Urothelium cell line (cell line): ENCODE data around the gene ST7.

ENCODE experiments used
- DNase-seq: peaks from one replicate; pipeline ENCODE4 v3.0.0; 2011; ENCODE audit warnings: low spot score, mixed read lengths
- FAIRE-seq: peaks from 2 replicates; lab custom pipeline; 2011; peaks lifted over from hg19 to GRCh38; lab: Jason Lieb, UNC

The ST7 gene

DNA sequence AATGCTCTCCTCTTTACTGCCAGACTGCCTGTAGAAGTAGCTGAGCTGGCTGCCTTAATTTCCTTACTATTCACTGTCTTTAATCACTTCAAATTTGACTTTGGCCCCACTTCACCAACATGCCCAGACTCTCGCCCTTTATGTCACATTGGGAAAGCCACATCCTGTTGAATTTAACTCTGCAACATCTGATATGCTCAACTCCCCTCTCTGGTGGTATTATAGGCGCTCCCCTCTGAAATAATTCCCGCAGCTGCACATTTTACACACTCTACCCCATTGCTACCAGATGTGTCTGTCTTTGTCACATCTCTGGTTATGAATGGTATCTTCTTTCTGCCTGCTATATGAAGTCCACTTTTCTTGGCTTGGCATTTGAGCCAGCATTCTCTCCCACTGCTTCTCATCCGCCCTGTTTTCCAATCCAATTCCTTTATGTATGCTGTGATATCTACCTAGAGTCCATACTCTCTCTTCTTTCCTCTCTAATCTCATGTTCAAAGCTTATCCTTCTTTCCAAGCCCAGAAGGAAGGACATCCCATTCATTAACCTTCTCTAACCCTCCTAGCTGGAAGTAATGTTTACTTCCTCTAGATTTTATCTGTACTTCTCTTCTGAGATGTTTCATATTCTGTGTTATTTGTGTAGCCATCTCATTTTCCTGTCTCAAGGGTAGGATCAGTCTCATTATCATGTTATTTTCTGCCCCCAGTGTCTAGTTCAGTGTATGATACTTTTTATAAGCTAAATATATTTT lies 134.5 kb downstream of the ST7 start:
- no peak for FAIRE-seq

DNA sequence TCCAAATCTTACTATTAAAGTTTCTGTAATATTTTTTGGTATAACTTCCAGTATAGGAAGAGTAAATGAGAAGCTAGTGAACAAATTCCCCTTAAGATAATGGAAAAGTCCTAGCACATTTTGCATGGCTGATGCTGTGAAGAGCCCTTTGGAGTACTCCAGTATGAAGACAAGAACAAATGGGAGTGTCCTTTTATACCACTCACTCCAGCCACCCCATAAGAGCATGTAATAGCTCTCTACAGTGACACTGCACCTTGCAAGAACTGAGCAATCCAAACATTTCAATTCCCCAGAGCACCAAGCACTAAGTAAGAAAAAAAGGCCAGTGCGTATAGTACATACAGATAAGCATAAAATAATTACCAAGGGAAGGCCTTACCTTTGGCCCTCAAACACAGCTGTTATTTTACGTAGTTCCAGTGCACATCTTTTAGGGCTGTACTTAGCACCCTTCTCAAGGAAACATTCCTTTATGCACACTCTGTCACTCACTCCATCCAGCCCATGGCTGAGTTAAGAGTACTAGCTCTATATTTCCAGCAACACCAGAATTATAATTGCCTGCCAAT lies 135.4 kb downstream of the ST7 start:
- DNase-seq (no peak), FAIRE-seq (no peak)

More for the DNA sequence above, 134.5 kb downstream of the ST7 start:
- no peak for DNase-seq

DNA sequence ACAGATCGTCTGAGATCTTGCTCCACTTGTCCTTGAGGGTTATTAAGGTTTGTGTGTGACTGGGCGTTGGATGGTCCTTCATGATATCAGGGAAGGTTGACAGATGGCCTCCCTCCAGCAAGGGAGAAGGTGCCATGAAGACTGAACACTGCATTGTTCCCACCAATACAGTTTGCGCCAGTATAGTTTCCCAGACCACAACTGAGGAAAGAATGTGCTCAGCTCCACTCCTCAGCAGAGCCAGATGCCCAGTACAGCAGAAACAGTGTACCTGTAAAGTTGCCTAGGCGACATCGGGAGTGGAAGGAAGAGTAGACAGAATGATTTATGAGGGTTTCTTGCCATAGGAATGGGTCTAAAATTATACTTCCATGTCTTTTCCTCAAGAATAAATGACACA lies 137.5 kb downstream of the ST7 start:
- DNase-seq (no peak), FAIRE-seq (no peak)

DNA sequence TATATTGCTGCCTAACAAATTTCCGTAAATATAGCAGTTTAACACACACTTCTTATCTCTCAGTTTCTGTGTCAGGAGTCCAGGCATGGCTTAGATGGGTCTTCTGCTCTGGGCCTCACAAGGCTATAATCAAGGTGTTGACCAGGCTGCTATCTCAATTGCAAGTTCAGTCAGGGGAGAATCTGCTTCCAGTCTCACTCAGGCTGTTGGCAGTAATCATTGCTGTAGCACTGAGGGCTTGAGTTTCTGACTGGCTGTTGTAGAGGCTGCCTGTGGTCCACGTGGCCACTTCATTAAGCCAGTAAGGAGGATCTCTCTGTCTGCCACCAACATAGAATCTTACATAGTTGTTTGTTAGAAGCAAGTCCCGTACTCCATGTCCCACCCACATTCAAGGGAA lies 138.4 kb downstream of the ST7 start:
- no peak for FAIRE-seq
- DNase-seq, result no peak

DNA sequence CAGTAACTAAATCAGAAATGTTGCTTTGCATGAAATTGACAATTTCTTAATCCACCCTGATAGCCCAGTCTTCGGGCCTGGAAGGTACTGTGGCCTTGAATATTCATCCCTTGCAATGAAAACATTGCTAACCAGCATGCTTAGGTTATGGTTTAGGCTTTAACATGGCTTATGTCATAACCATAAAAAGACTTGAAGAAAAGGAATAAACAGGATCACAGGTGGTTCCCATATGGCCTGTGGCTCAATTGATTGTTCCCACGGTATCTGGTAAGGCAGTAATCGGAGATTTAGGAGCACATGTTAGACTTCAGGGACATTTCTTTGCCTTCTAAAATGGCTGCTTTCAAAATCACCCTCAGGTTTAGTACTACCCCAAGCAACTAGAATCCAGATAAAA lies 139.5 kb downstream of the ST7 start:
- DNase-seq, result no peak
- FAIRE-seq, result no peak

DNA sequence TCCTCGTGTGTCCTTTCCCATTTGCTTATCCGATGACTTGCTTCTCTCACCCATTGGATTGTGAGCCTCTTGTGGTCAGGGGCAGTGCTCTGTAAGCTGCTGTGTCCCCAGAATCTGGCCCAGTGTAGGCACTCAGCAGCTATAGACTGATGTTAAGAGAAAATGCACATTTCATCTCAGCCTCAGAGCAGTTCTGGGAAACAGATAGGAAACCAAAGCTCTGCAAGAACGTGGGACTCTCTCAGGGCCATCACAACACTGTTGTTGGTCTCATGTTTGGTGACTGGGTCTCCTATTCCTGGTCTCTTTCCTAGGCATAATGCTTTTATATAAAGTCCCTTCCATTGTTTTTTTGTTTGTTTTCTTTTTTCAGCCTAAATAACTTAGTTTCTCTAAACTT lies 141.2 kb downstream of the ST7 start:
- FAIRE-seq, result no peak
- DNase-seq, result no peak

DNA sequence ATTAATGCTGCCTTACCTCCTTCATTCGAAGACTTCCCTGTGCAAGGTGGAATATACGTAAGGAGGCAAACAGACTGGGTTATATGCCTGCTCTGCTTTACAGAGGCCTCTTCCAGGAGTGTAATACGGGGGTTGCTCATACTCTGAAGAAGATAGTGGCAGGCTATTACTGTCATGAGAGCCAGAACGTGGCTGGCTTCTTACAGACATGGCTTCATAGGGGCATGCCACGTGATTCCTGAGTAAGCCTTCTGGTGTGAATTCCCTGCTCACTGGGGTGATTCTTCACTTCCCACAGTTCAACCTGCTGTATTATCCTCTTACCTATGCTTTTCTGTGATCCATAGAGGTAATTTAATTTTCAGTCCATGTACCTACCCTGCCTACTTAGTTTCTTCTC lies 141.8 kb downstream of the ST7 start:
- no peak for DNase-seq
- no peak for FAIRE-seq

DNA sequence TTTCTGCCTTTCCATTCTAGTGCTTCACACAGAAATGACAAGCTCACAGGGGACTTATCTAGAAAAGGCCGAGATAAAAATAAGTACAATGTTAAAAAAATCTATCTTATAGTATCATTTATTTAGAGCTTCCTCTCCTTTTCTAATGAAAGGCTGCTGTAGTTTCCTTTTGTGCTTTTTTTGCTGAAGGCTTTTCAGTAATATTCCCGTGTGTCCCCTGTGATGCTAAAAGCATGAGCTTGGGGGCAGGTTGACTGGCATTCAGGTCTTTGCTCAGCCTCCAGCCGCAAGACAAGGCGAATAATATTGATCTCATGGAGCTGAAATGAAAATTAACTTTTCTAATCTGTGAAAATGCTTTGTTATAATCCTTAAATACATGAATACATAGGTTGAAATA lies 143.0 kb downstream of the ST7 start:
- FAIRE-seq (no peak), DNase-seq (no peak)

DNA sequence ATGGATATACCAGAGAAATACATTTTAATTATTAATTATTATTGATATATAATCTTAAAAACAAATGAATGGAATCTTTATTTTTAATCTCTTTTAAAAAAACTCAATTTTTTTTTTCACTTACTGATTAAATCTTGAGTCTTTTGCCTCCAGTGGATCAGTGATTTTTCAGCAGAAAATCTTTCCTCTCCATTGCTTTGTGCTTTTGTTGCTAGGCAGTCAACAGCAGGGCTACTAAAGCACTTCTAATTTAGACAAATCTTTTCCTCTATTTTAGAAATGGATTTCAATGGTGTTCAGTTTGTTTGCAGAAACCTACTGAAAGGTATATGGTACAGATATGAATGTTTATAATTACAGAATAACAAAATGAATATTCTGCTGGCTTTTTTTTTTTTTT lies 143.6 kb downstream of the ST7 start:
- no peak for DNase-seq
- FAIRE-seq, result no peak

DNA sequence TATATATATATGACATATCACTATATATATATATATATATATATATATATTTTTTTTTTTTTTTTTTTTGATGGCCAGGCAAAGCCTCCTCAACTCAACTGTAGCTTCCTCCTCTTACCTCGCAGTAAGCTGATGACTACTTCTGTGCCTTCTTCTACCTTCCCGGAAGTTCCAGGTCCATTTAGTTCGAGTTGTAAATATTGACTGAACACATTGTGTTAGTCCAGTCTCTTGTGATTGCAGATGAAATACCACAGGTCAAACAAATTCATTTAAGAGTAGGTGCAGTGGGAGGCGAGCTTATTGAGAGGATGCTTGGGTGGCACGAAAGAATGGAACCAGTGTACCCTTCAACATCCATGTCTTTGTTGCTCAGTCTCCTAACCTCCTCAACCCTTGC lies 144.6 kb downstream of the ST7 start:
- FAIRE-seq (no peak), DNase-seq (no peak)

DNA sequence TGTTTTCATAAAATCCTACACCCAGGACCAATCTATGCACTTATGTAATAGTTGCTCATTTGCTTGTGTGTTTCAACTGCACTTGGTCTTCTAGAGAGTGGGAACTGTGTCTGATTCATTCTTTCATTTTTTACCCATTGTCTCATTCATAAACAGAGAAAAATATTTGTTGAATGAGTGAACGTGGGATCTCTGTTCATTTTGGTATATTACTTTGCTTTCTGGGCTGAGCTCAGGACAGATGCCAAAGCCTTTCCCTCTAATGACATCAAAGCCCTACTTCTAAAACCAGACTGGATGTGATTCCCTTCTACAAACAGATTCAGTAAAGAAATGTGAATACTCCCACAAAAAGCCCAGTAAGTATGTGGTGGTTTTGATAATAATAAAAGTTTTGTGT lies 145.2 kb downstream of the ST7 start:
- FAIRE-seq, result no peak
- peak; percentile 9 for DNase-seq

DNA sequence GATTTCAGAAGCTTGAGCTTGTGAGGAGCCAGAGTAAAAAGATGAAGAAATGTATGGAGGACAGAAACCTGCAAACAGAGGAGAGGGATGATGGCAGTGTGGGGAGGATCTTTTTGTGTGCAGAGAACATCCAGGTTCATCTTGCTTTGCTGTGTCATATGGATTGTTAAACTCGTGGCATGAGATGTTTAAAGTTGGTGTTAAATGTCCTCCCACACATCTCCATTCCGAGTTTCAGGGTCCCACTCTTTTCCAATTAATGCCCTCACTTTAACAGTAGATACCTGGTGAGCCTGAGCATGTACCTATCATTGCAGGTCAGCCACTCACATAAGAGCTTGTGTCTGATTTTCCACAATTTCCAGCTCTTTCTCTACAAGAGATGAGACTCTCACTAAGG lies 147.7 kb downstream of the ST7 start:
- FAIRE-seq (no peak), DNase-seq (no peak)

DNA sequence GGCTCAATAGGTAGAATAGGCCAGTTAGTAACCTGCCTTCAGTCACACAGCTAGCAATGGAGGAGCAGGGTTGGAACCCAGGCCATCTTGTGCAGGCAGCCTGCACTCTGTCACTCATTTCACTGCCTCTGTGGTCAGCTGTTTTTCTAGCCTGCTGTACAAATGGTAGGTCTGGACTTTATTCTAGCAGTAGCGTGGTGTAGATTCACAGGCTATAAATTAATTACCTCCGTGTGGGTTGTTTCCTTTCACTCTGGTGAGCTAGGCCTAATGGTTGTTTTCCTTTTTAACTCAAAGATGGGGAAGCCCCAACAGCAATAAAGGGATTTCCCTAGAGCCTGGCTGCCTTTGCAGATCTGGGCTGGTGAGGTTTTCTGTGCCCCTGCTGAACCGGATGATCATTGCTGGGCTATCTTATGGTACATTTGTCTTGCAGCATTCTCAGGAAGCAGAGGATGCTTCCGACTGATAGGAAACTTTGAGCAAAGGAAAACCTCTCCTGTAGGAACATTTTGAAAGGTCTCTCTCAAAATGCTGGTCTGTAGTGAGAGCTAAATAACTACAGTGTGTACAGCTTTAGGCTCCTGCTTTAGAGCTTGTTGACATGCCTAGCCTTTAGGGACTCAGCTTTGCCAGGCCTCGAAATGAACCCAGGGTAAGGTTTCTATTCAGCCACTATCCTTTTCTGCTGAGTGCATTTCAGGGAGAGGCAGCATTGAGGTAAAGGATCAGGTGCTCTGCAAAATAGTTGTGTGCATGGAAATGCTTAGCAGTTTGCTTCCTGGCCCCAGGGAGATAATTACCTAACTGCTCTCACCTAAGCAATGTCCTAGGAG lies 157.4 kb downstream of the ST7 start:
- DNase-seq, result no peak
- no peak for FAIRE-seq

DNA sequence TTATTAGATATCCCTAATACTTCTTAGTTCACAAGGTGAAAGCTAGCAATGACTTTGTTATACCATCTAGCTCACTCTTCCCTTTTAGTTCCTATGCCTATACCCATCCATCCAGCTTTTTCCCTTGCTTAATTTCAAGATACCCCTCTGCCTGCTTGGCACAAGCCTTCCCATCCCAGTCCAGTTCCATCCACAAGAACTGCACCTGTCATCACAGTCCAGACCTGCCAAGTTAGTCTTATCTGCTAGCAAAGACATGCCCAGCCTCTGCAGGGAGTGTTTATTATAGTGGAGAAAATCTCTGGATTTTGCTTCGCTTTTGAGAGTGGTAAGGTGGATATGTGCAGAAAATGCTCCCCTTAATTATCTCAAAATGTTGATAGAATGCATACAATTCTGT lies 158.2 kb downstream of the ST7 start:
- DNase-seq (no peak), FAIRE-seq (no peak)

DNA sequence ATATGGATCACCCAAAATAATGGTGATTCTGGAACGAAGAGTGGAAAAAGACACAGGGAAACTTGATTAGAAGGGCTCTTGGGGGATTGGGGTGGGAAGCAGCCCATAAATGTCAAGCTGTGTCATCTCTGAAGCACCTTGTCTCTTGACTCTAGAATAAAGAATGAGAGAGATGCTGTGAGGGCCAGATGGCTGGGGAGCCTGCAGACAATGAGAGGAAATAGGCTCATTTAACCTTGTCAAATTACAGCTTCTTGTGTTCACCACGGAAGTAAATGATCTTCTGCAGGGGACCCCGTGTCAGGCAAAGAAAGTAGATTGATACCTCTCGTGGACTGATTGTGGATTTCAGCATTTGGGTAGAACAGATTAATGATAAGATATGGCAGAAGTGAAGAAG lies 159.3 kb downstream of the ST7 start:
- FAIRE-seq (no peak), DNase-seq (no peak)

DNA sequence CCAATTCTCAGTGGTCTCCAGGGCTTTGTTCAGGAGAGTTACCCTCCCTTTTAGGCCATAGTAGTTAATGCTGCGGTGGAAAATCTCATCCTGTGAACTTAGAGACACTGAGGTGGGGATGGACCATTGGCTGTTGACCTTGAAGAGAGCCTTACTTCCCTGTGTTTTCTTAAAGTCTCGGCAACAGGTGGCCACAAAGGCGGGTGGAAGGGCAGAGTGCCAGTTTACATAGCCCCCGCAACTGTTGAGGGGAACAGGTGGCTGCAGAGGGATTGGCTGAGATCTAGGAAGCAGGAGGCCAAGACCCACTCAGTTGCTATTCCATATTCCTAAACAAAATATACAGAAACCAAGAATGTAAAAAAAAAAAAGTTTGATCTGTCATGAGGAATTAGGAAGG lies 160.6 kb downstream of the ST7 start:
- FAIRE-seq (no peak), DNase-seq (no peak)

DNA sequence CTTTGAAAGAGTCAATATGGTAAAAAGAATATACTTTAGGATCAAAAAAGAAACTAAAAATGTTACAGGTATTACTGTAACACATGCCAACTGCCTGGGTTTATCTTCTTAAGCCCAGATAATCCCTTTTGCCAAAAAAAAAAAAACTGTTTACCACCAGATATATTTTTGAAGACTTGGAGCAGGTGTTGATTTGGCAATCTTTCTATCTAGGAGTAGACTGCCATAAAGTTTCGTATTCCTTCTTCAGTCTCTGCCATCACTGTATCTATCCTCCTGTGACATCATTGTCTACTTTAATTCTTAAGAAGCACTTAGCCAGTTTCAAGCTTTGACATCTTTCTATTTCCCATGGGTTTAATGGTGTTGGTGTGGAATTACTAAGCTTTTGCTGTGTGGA lies 161.0 kb downstream of the ST7 start:
- no peak for FAIRE-seq

DNA sequence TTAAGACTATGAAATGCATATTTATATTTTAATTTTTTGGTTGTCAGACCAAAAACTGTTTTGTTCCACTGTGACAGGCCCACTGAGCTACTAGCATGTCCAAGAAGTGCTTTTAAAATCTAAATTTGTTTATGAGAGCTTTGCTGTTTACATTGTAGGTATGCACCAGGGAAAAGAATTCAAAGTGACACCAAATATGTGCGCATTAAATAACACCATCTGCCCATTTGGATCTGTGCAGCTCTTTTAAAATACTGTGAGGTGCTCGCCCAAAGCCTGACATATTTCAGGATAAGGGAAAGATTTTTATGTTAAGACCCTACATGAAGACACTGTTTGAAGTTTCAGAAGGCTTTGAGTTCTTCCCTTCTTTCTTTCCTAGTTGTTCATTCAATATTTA lies 162.9 kb downstream of the ST7 start:
- no peak for FAIRE-seq
- no peak for DNase-seq

More for the DNA sequence above, 161.0 kb downstream of the ST7 start:
- DNase-seq, result no peak

DNA sequence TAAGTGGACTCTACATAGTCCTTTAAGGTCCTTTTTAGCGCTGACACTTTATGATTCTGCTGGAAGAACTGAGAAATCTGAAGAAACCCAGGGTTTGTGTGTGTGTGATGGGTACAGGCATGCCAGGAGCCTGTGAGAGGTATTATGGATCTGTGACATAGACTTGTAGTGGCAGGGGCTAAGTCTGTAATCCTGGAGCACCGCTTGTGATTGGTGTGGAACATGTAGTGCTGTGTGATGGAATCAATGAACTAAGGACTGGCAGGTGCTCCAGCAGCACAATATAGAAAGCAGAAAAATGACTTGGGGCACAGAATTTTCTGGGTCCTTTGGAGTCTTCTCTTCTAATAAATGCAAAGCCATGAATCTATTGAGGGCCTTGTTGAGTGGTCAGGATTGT lies 163.9 kb downstream of the ST7 start:
- FAIRE-seq (no peak), DNase-seq (no peak)

DNA sequence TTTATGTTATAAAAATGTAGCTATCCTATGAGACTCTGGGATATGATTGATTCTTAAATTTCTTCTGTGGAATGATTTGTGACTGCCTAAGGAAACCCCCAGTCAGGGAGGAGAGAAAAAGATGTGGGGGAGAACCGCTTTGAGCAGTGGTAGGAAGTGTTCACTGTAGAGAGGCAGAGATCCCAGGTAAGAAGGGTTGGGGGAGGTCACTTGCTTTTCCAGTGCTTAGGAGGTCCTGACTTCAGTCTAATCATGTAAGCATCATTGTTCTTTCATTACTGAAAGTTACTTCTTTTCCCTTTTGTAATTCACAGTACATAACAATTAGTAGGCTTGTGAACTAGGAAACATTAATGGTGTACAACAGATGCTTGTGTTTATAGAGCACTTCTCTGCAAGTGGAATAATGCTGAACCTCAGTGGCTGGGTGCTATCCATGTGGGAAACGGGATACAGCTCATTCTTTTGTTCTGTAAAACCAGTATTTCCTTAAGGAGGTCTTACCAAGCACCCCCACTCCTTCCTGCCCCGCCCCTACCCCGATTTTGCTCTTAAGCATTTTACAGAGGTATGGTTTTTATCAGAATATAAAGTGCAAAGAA lies 165.4 kb downstream of the ST7 start:
- no peak for FAIRE-seq
- DNase-seq, result no peak

DNA sequence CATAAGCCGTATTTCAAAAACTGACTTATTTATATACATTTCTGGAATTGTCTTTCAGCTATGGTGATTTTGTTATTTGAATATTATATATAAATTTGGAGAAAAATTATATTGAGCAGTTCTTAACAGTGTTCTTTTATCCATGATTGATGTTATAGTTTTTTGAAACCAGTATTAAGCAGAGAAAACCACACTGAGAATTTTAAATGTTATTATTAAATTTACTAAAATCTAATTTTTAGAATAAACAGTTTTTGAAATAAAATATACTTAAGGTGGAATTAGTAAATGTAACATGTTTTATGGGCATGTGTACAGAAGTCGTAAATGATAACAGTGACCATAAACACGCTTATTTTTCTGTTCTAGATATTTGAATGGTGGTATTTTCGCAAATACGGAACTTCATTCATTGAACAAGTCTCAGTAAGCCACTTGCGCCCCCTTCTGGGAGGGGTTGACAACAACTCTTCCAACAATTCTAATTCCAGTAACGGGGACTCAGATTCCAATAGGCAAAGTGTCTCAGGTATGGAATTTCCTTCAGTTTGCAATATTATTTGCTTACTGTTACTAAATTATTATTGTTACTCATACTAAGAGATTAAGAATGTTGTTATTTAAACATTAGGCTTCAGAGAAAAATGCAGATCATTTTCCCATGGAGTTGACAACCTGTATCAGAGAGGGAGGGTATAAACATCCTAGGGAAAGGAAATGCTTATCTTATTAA lies 166.1 kb downstream of the ST7 start:
- DNase-seq, result peak; percentile 20
- FAIRE-seq, result no peak
